B cell (primary cell): ENCODE data around the gene SRRM5. TPM values are rescaled to one million over a fixed set of nuclear protein-coding genes. Genes with fewer than 3 reads are reported as not detected.

Experiments
- ATAC-seq: fragments of 200-7000 bp; cut with Tn5 transposase; one replicate; pipeline ENCODE4 v1.10.0; 2021; ENCODE audit warnings: low read depth, mild to moderate bottlenecking, moderate number of reproducible peaks, moderate library complexity
- CTCF ChIA-PET: fragments of 350-600 bp; sonication (Branson Sonifier 250); formaldehyde crosslinking; loops from one replicate; lab custom pipeline; 2021; ENCODE audit warnings: antibody characterized with exemption, inconsistent platforms; lab: Charles Lee
- POLR2A ChIA-PET: fragments of 350-600 bp; sonication (Branson Sonifier 250); formaldehyde crosslinking; loops from one replicate; lab custom pipeline; 2021; ENCODE audit warnings: antibody characterized with exemption; lab: Charles Lee
- DNase-seq: peaks from one replicate; pipeline ENCODE4 v3.0.0; 2013
- H2AFZ ChIP-seq: 2 replicates; pipeline ENCODE4 v1.6.1; 2012; ENCODE audit warnings: mild to moderate bottlenecking, low read depth, low read length; ENCODE audit not compliant: insufficient read depth, poor library complexity, severe bottlenecking
- H3K27ac ChIP-seq, 2 donors: 1 replicate in 1 of 2; 2 replicates in 1 of 2; pipeline ENCODE4 v1.5.1; 2012 to 2013; ENCODE audit warnings: low read length in 2 of 2, mild to moderate bottlenecking in 2 of 2, moderate library complexity in 1 of 2
- H3K27me3 ChIP-seq, 4 experiments: fragments of 200-600 bp in 1 of 4; sonication (generic) in 1 of 4; replicated peaks in 1 of 4; 1 replicate in 2 of 4; 2 replicates in 2 of 4; pipeline versions ENCODE4 v1.6.1 to v1.7.0; 2013 to 2016; ENCODE audit warnings: low read length in 3 of 4, mild to moderate bottlenecking in 2 of 4, mixed read lengths in 1 of 4, moderate library complexity in 1 of 4; ENCODE audit not compliant: insufficient read depth in 4 of 4, control insufficient read depth in 3 of 4; ENCODE audit errors: control extremely low read depth in 1 of 4
- H3K36me3 ChIP-seq, 2 experiments: replicated peaks in 1 of 2; 1 replicate in 1 of 2; 2 replicates in 1 of 2; pipeline versions ENCODE4 v1.6.1 to v1.7.1; 2013; ENCODE audit warnings: low read length in 1 of 2; ENCODE audit not compliant: insufficient read depth in 2 of 2, control insufficient read depth in 1 of 2; ENCODE audit errors: control extremely low read depth in 1 of 2, extremely low read depth in 1 of 2
- H3K4me1 ChIP-seq, 2 donors: fragments of 200-600 bp in 1 of 2; sonication (generic) in 1 of 2; 1 replicate in 1 of 2; 2 replicates in 1 of 2; pipeline versions ENCODE4 v1.5.1 to v1.6.1; 2013 to 2017; ENCODE audit warnings: low read length in 2 of 2; ENCODE audit not compliant: control insufficient read depth in 2 of 2, insufficient read depth in 2 of 2
- H3K4me2 ChIP-seq: replicated peaks from 2 replicates; pipeline ENCODE3; 2012; ENCODE audit warnings: mild to moderate bottlenecking, low read depth, low read length; ENCODE audit not compliant: poor library complexity, severe bottlenecking
- H3K4me3 ChIP-seq, 5 experiments: fragments of 200-600 bp in 1 of 5; sonication (generic) in 1 of 5; 1 replicate in 3 of 5; 2 replicates in 2 of 5; pipeline versions ENCODE4 v1.5.1 to v1.7.0; 2011 to 2016; ENCODE audit warnings: low read length in 4 of 5, mild to moderate bottlenecking in 4 of 5, low read depth in 2 of 5, control low read depth in 1 of 5, moderate library complexity in 1 of 5; ENCODE audit not compliant: insufficient read depth in 1 of 5; ENCODE audit errors: control extremely low read depth in 1 of 5, extremely low read depth in 1 of 5
- H3K79me2 ChIP-seq: fragments of 200-600 bp; sonication (generic); one replicate; pipeline ENCODE4 v1.6.0; 2016; ENCODE audit warnings: low read length; ENCODE audit not compliant: control insufficient read depth, insufficient read depth
- H3K9ac ChIP-seq: fragments of 200-600 bp; sonication (generic); 2 replicates; pipeline ENCODE4 v1.6.1; 2017; ENCODE audit warnings: mild to moderate bottlenecking, low read length, moderate library complexity
- H3K9me3 ChIP-seq, 3 donors: one replicate each; pipeline versions ENCODE4 v1.6.1 to v1.7.1; 2013; ENCODE audit warnings: low read length in 2 of 3; ENCODE audit not compliant: control insufficient read depth in 2 of 3, insufficient read depth in 1 of 3; ENCODE audit errors: control extremely low read depth in 1 of 3
- H4K20me1 ChIP-seq: 2 replicates; pipeline ENCODE4 v1.6.0; 2012; ENCODE audit warnings: mild to moderate bottlenecking, low read length; ENCODE audit not compliant: insufficient read depth, control insufficient read depth, poor library complexity, severe bottlenecking
- H3K27ac Mint-ChIP-seq: one replicate; pipeline ENCODE4 v1.8.0; 2021; ENCODE audit warnings: mixed read lengths
- H3K27me3 Mint-ChIP-seq: one replicate; pipeline ENCODE4 v1.8.0; 2021; ENCODE audit warnings: mixed read lengths
- H3K4me1 Mint-ChIP-seq: one replicate; pipeline ENCODE4 v1.8.0; 2021; ENCODE audit warnings: mixed read lengths
- H3K4me3 Mint-ChIP-seq: one replicate; pipeline ENCODE4 v1.8.0; 2021; ENCODE audit warnings: mixed read lengths
- H3K9me3 Mint-ChIP-seq: one replicate; pipeline ENCODE4 v1.8.0; 2022; ENCODE audit warnings: mixed read lengths; ENCODE audit not compliant: insufficient read depth
- EZH2 ChIP-seq: IDR thresholded peaks from 2 replicates; pipeline ENCODE4 v1.6.1; 2012; ENCODE audit warnings: borderline replicate concordance, low read depth, mild to moderate bottlenecking, moderate library complexity, low read length; ENCODE audit not compliant: insufficient read depth, poor library complexity, severe bottlenecking
- WGBS: methylation state at CpG from one replicate; pipeline ENCODE4 v1.1.5; 2013; ENCODE audit warnings: missing lambda C conversion rate; ENCODE audit not compliant: insufficient coverage; 5-methylcytosine and 5-hydroxymethylcytosine counted together
- intact Hi-C: fragments of 100-400 bp; cut with micrococcal nuclease; formaldehyde crosslinking; loops from one replicate; pipeline ENCODE4 v1.10.0; 2022
- polyA plus RNA-seq: library from polyadenylated mRNA; depleted of rRNA; stranded (reverse); fragments of >200 nt; gene quantifications from 2 replicates; pipeline ENCODE4 v1.2.3, GENCODE V29; 2012
- total RNA-seq, 2 donors: library from RNA; stranded (reverse); fragments of 120-200 nt in 1 of 2; gene quantifications; 1 replicate in 1 of 2; 2 replicates in 1 of 2; pipeline versions ENCODE4 v1.2.3 to v1.2.4, GENCODE V29; 2013 to 2022
- TF ChIP-seq, protein P1 (sequence below): fragments of 200-600 bp; IDR thresholded peaks from one replicate; pipeline ENCODE4 v1.8.0; 2022; ENCODE audit warnings: antibody characterized with exemption, mild to moderate bottlenecking

SRRM5 gene
- total and polyA plus RNA-seq, 2 donors (not counting 1 experiment from before 2014, with no cell fraction given) = 0.64 to 1.4 TPM

DNA sequence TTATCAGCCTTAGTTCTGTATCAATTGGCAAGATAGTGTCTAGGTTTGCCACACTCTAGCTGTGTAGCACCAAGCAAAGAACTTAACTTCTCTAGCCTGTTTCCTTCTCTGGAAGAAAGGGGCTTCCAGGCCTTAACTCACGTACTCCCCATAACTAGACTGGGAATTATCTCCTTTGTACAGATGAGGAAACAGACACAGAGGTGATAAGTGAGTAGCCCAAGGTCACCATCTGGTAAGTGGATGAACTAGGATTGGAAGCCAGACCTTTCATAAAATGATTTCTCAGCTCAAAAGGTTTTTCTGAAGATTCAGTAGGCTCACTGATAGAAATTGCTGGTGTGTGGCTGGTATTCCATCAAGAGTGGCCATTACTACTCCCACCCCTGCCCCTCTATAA is 4.4 kb downstream of the SRRM5 start:
- Histone ChIP-seq H3K27me3 (no peaks in the 10 kb centered on the region), H3K36me3 (peaks cover 0 to 24% of the 10 kb centered on the region in 2 experiments), H4K20me1 (peaks cover 14% of the 10 kb centered on the region), H3K9ac (no peak overlapping the region), H3K4me1 (peaks cover 14 to 15% of the 10 kb centered on the region in 2 donors), H2AFZ (no peak overlapping the region), H3K9me3 (peaks cover 0 to 4% (median 0%) of the 10 kb centered on the region in 3 donors), H3K27ac (no peak overlapping the region), H3K4me2 (no peak overlapping the region), H3K4me3 (no peak overlapping the region), H3K79me2 (peaks cover 44% of the 10 kb centered on the region)
- TF ChIP-seq, protein P1, sequence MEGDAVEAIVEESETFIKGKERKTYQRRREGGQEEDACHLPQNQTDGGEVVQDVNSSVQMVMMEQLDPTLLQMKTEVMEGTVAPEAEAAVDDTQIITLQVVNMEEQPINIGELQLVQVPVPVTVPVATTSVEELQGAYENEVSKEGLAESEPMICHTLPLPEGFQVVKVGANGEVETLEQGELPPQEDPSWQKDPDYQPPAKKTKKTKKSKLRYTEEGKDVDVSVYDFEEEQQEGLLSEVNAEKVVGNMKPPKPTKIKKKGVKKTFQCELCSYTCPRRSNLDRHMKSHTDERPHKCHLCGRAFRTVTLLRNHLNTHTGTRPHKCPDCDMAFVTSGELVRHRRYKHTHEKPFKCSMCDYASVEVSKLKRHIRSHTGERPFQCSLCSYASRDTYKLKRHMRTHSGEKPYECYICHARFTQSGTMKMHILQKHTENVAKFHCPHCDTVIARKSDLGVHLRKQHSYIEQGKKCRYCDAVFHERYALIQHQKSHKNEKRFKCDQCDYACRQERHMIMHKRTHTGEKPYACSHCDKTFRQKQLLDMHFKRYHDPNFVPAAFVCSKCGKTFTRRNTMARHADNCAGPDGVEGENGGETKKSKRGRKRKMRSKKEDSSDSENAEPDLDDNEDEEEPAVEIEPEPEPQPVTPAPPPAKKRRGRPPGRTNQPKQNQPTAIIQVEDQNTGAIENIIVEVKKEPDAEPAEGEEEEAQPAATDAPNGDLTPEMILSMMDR = no peak
- no peak for TF ChIP-seq EZH2
- H3K27me3 Mint-ChIP-seq = no peaks in the 10 kb centered on the region
- POLR2A ChIA-PET = no interaction called here
- CTCF ChIA-PET = no interaction called here
- intact Hi-C loops = no loop called here
- peaks cover 22% of the 10 kb centered on the region for H3K4me1 Mint-ChIP-seq
- ATAC-seq = no peak
- H3K4me3 Mint-ChIP-seq = no peak overlapping the region
- no CpG with 5 or more reads among the region's 1 CpG for WGBS
- DNase-seq = no peak
- no peak overlapping the region for H3K27ac Mint-ChIP-seq
- no peaks in the 10 kb centered on the region for H3K9me3 Mint-ChIP-seq

DNA sequence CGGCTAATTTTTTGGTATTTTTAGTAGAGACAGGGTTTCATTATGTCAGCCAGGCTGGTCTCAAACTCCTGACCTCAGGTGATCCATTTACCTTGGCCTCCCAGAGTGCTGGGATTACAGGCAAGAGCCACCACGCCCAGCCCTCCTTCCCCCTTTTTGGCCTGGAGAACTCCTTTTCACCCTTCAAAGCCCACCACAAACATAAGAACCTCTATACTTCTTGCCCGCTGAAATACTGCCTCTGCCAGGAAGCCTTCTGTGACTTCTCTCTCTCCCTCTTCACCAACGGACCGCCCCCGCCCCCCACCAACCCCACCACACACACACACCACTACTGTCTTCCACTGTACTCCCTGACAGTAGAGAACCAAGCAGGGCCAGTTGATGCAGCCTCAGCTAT is 5.1 kb downstream of the SRRM5 start:
- 94% methylated on average over 5 of the region's 6 CpGs for WGBS
- H3K9me3 ChIP-seq = peaks cover 0 to 4% (median 0%) of the 10 kb centered on the region in 3 donors
- H4K20me1 ChIP-seq = peaks cover 13% of the 10 kb centered on the region
- POLR2A ChIA-PET = no interaction called here
- peaks cover 14 to 15% of the 10 kb centered on the region in 2 donors for H3K4me1 ChIP-seq
- no peak overlapping the region for H3K4me2 ChIP-seq
- intact Hi-C loops = no loop called here
- DNase-seq (no peak), ATAC-seq (no peak)
- no peak overlapping the region for H3K4me3 ChIP-seq
- peaks cover 41% of the 10 kb centered on the region for H3K79me2 ChIP-seq
- no peak overlapping the region for H3K27ac ChIP-seq
- Mint-ChIP-seq H3K27me3 (no peaks in the 10 kb centered on the region), H3K9me3 (no peaks in the 10 kb centered on the region), H3K27ac (no peak overlapping the region), H3K4me1 (peaks cover 24% of the 10 kb centered on the region), H3K4me3 (no peak overlapping the region)
- H3K27me3 ChIP-seq = no peaks in the 10 kb centered on the region
- H3K9ac ChIP-seq = no peak overlapping the region
- CTCF ChIA-PET = no interaction called here
- TF ChIP-seq, protein P1 = no peak
- no peak for TF ChIP-seq EZH2
- no peak overlapping the region for H2AFZ ChIP-seq
- H3K36me3 ChIP-seq = peaks cover 0 to 18% of the 10 kb centered on the region in 2 experiments
